ENCODE measurements around the gene FRRS1L. TPM values are rescaled to one million over a fixed set of nuclear protein-coding genes. Genes with fewer than 3 reads are reported as not detected.

FRRS1L gene
- total RNA-seq, 1 donor from 2014 or later: 0.69 TPM

GRCh38 chr9:109098960-109099308, 68.1 kb downstream of the FRRS1L start:
- no peak for DNase-seq (ENCODE audit: low read depth)
- H3K4me3 ChIP-seq (ENCODE audit: low read depth, low read length): no peak overlapping the region

GRCh38 chr9:109098171-109098959, 68.7 kb downstream of the FRRS1L start:
- no peak for DNase-seq (ENCODE audit: low read depth)
- peak; percentile 46 for TF ChIP-seq CTCF (conservative IDR thresholded peaks at IDR 0.05; ENCODE audit: low read depth, low read length)
- H3K4me3 ChIP-seq (ENCODE audit: low read depth, low read length): no peak overlapping the region

More at GRCh38 chr9:109098960-109099308, 68.1 kb downstream of the FRRS1L start:
- no peak for TF ChIP-seq CTCF (conservative IDR thresholded peaks at IDR 0.05; ENCODE audit: low read depth, low read length)

- TF ChIP-seq CTCF (conservative IDR thresholded peaks at IDR 0.05; ENCODE audit: low read depth, low read length): no peak
- DNase-seq (ENCODE audit: low read depth): no peak
- no peak overlapping the region for H3K4me3 ChIP-seq (ENCODE audit: low read depth, low read length)
These were observed 69.9 kb downstream of the FRRS1L start for GRCh38 chr9:109097146-109097545.

- TF ChIP-seq CTCF (conservative IDR thresholded peaks at IDR 0.05; ENCODE audit: low read depth, low read length): no peak
- no peak for DNase-seq (ENCODE audit: low read depth)
- no peak overlapping the region for H3K4me3 ChIP-seq (ENCODE audit: low read depth, low read length)
These were observed 71.7 kb downstream of the FRRS1L start for GRCh38 chr9:109095321-109095720.

GRCh38 chr9:109094268-109094667, 72.8 kb downstream of the FRRS1L start:
- no peak for TF ChIP-seq CTCF (conservative IDR thresholded peaks at IDR 0.05; ENCODE audit: low read depth, low read length)
- no peak for DNase-seq (ENCODE audit: low read depth)
- no peak overlapping the region for H3K4me3 ChIP-seq (ENCODE audit: low read depth, low read length)

- no peak for DNase-seq (ENCODE audit: low read depth)
- TF ChIP-seq CTCF (conservative IDR thresholded peaks at IDR 0.05; ENCODE audit: low read depth, low read length): no peak
- no peak overlapping the region for H3K4me3 ChIP-seq (ENCODE audit: low read depth, low read length)
These were observed 74.5 kb downstream of the FRRS1L start for GRCh38 chr9:109092587-109092986.

GRCh38 chr9:109092051-109092580, 74.9 kb downstream of the FRRS1L start:
- H3K4me3 ChIP-seq (ENCODE audit: low read depth, low read length): no peak overlapping the region
- no peak for TF ChIP-seq CTCF (conservative IDR thresholded peaks at IDR 0.05; ENCODE audit: low read depth, low read length)
- DNase-seq (ENCODE audit: low read depth): no peak
